ENCODE data around the gene VIPR2. TPM values are rescaled to one million over a fixed set of nuclear protein-coding genes. Genes with fewer than 3 reads are reported as not detected.

VIPR2 gene
- total and polyA plus RNA-seq, 10 donors, result 0.41 to 1.4 (median 0.64) TPM

- peaks cover 0 to 9% (median 0%) of the 10 kb centered on the region in 7 donors for H3K27me3 ChIP-seq (replicated peaks in 1 of 7)
- no peak overlapping the region for H3K4me3 ChIP-seq
- no peak for TF ChIP-seq CTCF (IDR thresholded peaks at IDR 0.05 in 8 of 11, conservative IDR thresholded peaks at IDR 0.05 in 3 of 11)
- no peak for TF ChIP-seq POLR2AphosphoS5 (IDR thresholded peaks at IDR 0.05)
- TF ChIP-seq POLR2A (IDR thresholded peaks at IDR 0.05), result no peak
- 84 to 97% (median 93%) methylated on average over 4 of the region's 4 CpGs for WGBS, 5 donors
- no peaks in the 10 kb centered on the region for H3K4me1 ChIP-seq
- H3K36me3 ChIP-seq, result no peaks in the 10 kb centered on the region
- no peak for DNase-seq
- peaks cover 0 to 7% (median 0%) of the 10 kb centered on the region in 8 donors for H3K9me3 ChIP-seq
- intact Hi-C loops (cut with DNase I; ENCODE audit: low total_unique reads), result no loop called here
- H3K27ac ChIP-seq, result no peak overlapping the region
Measured at GRCh38 chr7:159057647-159058046, 87.0 kb downstream of the VIPR2 start.

- no peak for DNase-seq
- 63 to 78% (median 73%) methylated on average over 5 of the region's 5 CpGs for WGBS, 5 donors
Measured at GRCh38 chr7:159056737-159057136, 87.9 kb downstream of the VIPR2 start.

GRCh38 chr7:159051916-159052315 is 92.8 kb downstream of the VIPR2 start:
- 49 to 65% (median 55%) methylated on average over 2 of the region's 2 CpGs for WGBS, 5 donors
- DNase-seq, result no peak
- H3K9me3 ChIP-seq, result peaks cover 0 to 16% (median 3%) of the 10 kb centered on the region in 8 donors
- no peak overlapping the region for H3K4me3 ChIP-seq
- no peaks in the 10 kb centered on the region for H3K27me3 ChIP-seq (replicated peaks in 1 of 7)
- TF ChIP-seq POLR2AphosphoS5 (IDR thresholded peaks at IDR 0.05), result no peak
- TF ChIP-seq POLR2A (IDR thresholded peaks at IDR 0.05), result no peak
- TF ChIP-seq CTCF (IDR thresholded peaks at IDR 0.05 in 8 of 11, conservative IDR thresholded peaks at IDR 0.05 in 3 of 11), result no peak
- H3K36me3 ChIP-seq, result no peaks in the 10 kb centered on the region
- H3K4me1 ChIP-seq, result no peaks in the 10 kb centered on the region
- intact Hi-C loops (cut with DNase I; ENCODE audit: low total_unique reads), result no loop called here
- no peak overlapping the region for H3K27ac ChIP-seq

More at GRCh38 chr7:159056737-159057136, 87.9 kb downstream of the VIPR2 start:
- H3K9me3 ChIP-seq, result peaks cover 0 to 10% (median 5%) of the 10 kb centered on the region in 8 donors
- TF ChIP-seq POLR2AphosphoS5 (IDR thresholded peaks at IDR 0.05) (no peak), CTCF (IDR thresholded peaks at IDR 0.05 in 8 of 11, conservative IDR thresholded peaks at IDR 0.05 in 3 of 11) (no peak), POLR2A (IDR thresholded peaks at IDR 0.05) (no peak)
- peaks cover 0 to 7% (median 0%) of the 10 kb centered on the region in 7 donors for H3K27me3 ChIP-seq (replicated peaks in 1 of 7)
- H3K4me3 ChIP-seq, result no peak overlapping the region
- no peak overlapping the region for H3K27ac ChIP-seq
- no peaks in the 10 kb centered on the region for H3K4me1 ChIP-seq
- intact Hi-C loops (cut with DNase I; ENCODE audit: low total_unique reads), result no loop called here
- no peaks in the 10 kb centered on the region for H3K36me3 ChIP-seq

GRCh38 chr7:159050704-159051103 is 94.0 kb downstream of the VIPR2 start:
- no peak for TF ChIP-seq POLR2AphosphoS5 (IDR thresholded peaks at IDR 0.05)
- TF ChIP-seq CTCF (IDR thresholded peaks at IDR 0.05 in 8 of 11, conservative IDR thresholded peaks at IDR 0.05 in 3 of 11), result no peak
- no peak for DNase-seq
- peaks cover 0 to 16% (median 3%) of the 10 kb centered on the region in 8 donors for H3K9me3 ChIP-seq
- no peaks in the 10 kb centered on the region for H3K27me3 ChIP-seq (replicated peaks in 1 of 7)
- H3K27ac ChIP-seq, result no peak overlapping the region
- no peaks in the 10 kb centered on the region for H3K4me1 ChIP-seq
- no peak overlapping the region for H3K4me3 ChIP-seq
- intact Hi-C loops (cut with DNase I; ENCODE audit: low total_unique reads), result no loop called here
- H3K36me3 ChIP-seq, result no peaks in the 10 kb centered on the region
- 38 to 78% (median 64%) methylated on average over 2 of the region's 2 CpGs for WGBS, 5 donors
